PC-3 (cell line): ENCODE data around the gene CENPA. TPM values are rescaled to one million over a fixed set of nuclear protein-coding genes. Genes with fewer than 3 reads are reported as not detected.
"Not testable (repeated sequence)": the region's sequence is repeated elsewhere in the genome, so short reads cannot be mapped to it uniquely, and the experiment has no call there.

ENCODE experiments used
- ATAC-seq: fragments of 200-7000 bp; cut with Tn5 transposase; 2 replicates; pipeline ENCODE4 v1.9.1; 2020; ENCODE audit warnings: mild to moderate bottlenecking, moderate library complexity
- BruUV-seq: library from RNA; stranded (reverse); fragments of 400-500 nt; replicated peaks from 2 replicates; lab custom pipeline; 2021; lab: Mats Ljungman, UMichigan
- CTCF ChIA-PET: fragments of 300-600 bp; sonication (Branson Sonifier 250); formaldehyde crosslinking; loops from one replicate; lab custom pipeline; 2022; ENCODE audit warnings: antibody characterized with exemption; lab: Charles Lee
- POLR2A ChIA-PET: fragments of 300-600 bp; sonication (Branson Sonifier 250); formaldehyde crosslinking; loops from one replicate; lab custom pipeline; 2022; ENCODE audit warnings: antibody characterized with exemption; ENCODE audit not compliant: unreplicated experiment; lab: Charles Lee
- DNase-seq: peaks from one replicate; pipeline ENCODE4 v3.0.0-alpha.2; 2015
- H2AFZ ChIP-seq: fragments of 300-600 bp; sonication (generic); 2 replicates; pipeline ENCODE4 v1.6.0; 2016; ENCODE audit warnings: antibody characterized with exemption, low read length
- H3F3A ChIP-seq: fragments of 300-600 bp; sonication (generic); one replicate; pipeline ENCODE4 v1.6.0; 2017; ENCODE audit warnings: antibody characterized with exemption, low read length, control low read depth, mild to moderate bottlenecking; ENCODE audit not compliant: unreplicated experiment
- H3K27ac ChIP-seq: fragments of 300-600 bp; sonication (generic); 2 replicates; pipeline ENCODE4 v1.5.1; 2016; ENCODE audit warnings: mild to moderate bottlenecking, low read length
- H3K27me3 ChIP-seq: fragments of 300-600 bp; sonication (generic); 2 replicates; pipeline ENCODE4 v1.6.1; 2016; ENCODE audit warnings: low read length, mixed read lengths
- H3K36me3 ChIP-seq: fragments of 300-600 bp; sonication (generic); 2 replicates; pipeline ENCODE4 v1.6.1; 2016; ENCODE audit warnings: low read depth, mixed run types, low read length, mixed read lengths
- H3K4me1 ChIP-seq: fragments of 300-600 bp; sonication (generic); 2 replicates; pipeline ENCODE4 v1.5.1; 2016; ENCODE audit warnings: low read length; ENCODE audit not compliant: insufficient read depth
- H3K4me2 ChIP-seq: fragments of 300-600 bp; sonication (generic); 2 replicates; pipeline ENCODE4 v1.6.0; 2016; ENCODE audit warnings: low read length
- H3K4me3 ChIP-seq: fragments of 300-600 bp; sonication (generic); 2 replicates; pipeline ENCODE4 v1.5.1; 2016; ENCODE audit warnings: mild to moderate bottlenecking, low read length, mixed read lengths
- H3K79me2 ChIP-seq: fragments of 300-600 bp; sonication (generic); 2 replicates; pipeline ENCODE4 v1.6.1; 2017; ENCODE audit warnings: low read length, mixed read lengths
- H3K9ac ChIP-seq: fragments of 300-600 bp; sonication (generic); 2 replicates; pipeline ENCODE4 v1.6.0; 2016; ENCODE audit warnings: mild to moderate bottlenecking, low read length
- H3K9me2 ChIP-seq: fragments of 300-600 bp; sonication (generic); replicated peaks from 2 replicates; pipeline ENCODE4 v1.6.1; 2016; ENCODE audit warnings: mixed run types, low read length, mixed read lengths
- H3K9me3 ChIP-seq: fragments of 300-600 bp; sonication (generic); 2 replicates; pipeline ENCODE4 v1.6.1; 2016; ENCODE audit warnings: low read length, mixed read lengths
- H4K20me1 ChIP-seq: fragments of 300-600 bp; sonication (generic); 2 replicates; pipeline ENCODE4 v1.6.1; 2016; ENCODE audit warnings: low read length, mixed read lengths
- EZH2 ChIP-seq: fragments of 300-600 bp; sonication (generic); IDR thresholded peaks from one replicate; pipeline ENCODE4 v1.6.1; 2017; ENCODE audit warnings: antibody characterized with exemption, mild to moderate bottlenecking, low read length; ENCODE audit not compliant: unreplicated experiment
- EZH2phosphoT487 ChIP-seq: fragments of 300-600 bp; sonication (generic); IDR thresholded peaks from 2 replicates; pipeline ENCODE4 v1.6.1; 2018; ENCODE audit warnings: mild to moderate bottlenecking, antibody characterized with exemption, low read length, borderline replicate concordance
- intact Hi-C: fragments of 100-400 bp; cut with micrococcal nuclease; formaldehyde crosslinking; loops from 2 replicates; pipeline ENCODE4 v1.9.0; 2023
- total RNA-seq: library from RNA; depleted of rRNA; stranded (reverse); fragments of >200 nt; gene quantifications from 2 replicates; pipeline ENCODE4 v1.2.3, GENCODE V29; 2014
- TF ChIP-seq, protein P1 (sequence below): fragments of 300-600 bp; sonication (generic); conservative IDR thresholded peaks from 2 replicates; pipeline ENCODE4 v1.5.1; 2017; ENCODE audit warnings: antibody characterized with exemption, low read depth, mild to moderate bottlenecking, low read length

Gene CENPA
- total RNA-seq, 1 experiment from 2014 or later: 40.8 TPM

DNA sequence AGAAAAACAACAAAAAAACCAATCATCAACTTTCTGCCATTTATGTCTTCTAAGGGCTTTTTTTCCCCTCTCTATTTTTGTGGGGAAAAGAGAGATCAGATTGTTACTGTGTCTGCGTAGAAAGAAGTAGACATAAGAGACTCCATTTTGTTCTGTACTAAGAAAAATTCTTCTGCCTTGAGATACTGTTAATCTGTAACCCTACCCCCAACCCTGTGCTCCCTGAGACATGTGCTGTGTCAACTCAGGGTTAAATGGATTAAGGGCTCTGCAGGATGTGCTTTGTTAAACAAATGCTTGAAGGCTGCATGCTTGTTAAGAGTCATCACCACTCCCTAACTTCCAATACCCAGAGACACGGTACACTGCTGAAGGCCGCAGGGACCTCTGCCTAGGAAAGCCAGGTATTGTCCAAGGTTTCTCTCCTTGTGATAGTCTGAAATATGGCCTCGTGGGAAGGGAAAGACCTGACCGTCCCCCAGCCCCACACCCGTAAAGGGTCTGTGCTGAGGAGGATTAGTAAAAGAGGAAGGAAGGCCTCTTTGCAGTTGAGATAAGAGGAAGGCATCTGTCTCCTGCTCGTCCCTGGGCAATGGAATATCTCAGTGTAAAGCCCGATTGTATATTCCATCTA lies 36.0 kb upstream of the CENPA start:
- H4K20me1 ChIP-seq, H3K36me3 ChIP-seq, H3K4me3 ChIP-seq, H3K4me2 ChIP-seq, H2AFZ ChIP-seq, H3K79me2 ChIP-seq, intact Hi-C loops, ATAC-seq, DNase-seq, H3K9me2 ChIP-seq, H3K27ac ChIP-seq, H3K9me3 ChIP-seq, H3K27me3 ChIP-seq, H3F3A ChIP-seq, BruUV-seq, H3K4me1 ChIP-seq, H3K9ac ChIP-seq, POLR2A ChIA-PET: not testable (repeated sequence)
- CTCF ChIA-PET: interaction anchor here (0.5 kb wide), 1 partner anchor 144 kb away, joined by 3 read pairs; no protein-coding TSS in a partner anchor

DNA sequence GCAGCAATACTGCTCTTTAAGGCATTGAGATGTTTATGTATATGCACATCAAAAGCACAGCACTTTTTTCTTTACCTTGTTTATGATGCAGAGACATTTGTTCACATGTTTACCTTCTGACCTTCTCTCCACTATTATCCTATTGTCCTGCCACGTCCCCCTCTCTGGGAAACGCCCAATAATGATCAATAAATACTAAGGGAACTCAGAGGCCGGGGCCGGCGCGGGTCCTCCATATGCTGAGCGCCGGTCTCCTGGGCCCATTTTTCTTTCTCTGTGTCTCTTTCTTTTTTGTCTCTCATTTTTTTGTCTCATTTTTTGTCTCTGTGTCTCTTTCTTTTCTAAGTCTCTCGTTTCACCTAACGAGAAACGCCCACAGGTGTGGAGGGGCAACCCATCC lies 35.4 kb upstream of the CENPA start:
- POLR2A ChIA-PET, H3K27me3 ChIP-seq, intact Hi-C loops, H3K9me2 ChIP-seq, H3K4me3 ChIP-seq, H3K4me1 ChIP-seq, H4K20me1 ChIP-seq, H2AFZ ChIP-seq, H3K79me2 ChIP-seq, H3F3A ChIP-seq, ATAC-seq, DNase-seq, H3K36me3 ChIP-seq, CTCF ChIA-PET, H3K4me2 ChIP-seq, H3K9ac ChIP-seq, H3K9me3 ChIP-seq, BruUV-seq, H3K27ac ChIP-seq: not testable (repeated sequence)

DNA sequence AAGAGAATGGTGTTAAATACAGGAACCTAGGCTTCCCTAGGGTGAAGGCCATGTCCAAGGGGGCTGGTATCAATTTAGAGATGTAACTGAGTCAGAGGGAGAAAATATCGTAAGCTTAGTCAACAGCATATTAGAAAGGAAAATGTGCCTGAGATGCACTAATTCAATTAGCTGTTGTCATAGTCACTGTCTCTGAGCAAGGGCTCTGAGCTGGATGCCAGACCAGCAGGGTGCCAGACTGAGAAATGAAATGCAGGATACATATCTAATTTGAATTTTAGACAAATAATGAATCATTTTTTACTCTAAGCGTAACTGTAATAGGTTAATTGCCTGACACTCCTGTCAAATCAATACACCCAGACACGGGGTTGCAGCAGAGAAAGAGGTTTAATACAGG lies 33.2 kb upstream of the CENPA start:
- BruUV-seq: no TSS peak
- Histone ChIP-seq H3K9me3 (no peaks in the 10 kb centered on the region), H3K4me1 (peaks cover 4% of the 10 kb centered on the region), H3K27me3 (no peaks in the 10 kb centered on the region), H3K4me3 (no peak overlapping the region), H3K9ac (no peak overlapping the region), H3F3A (no peaks in the 10 kb centered on the region), H3K36me3 (no peaks in the 10 kb centered on the region), H3K9me2 (no peaks in the 10 kb centered on the region), H3K4me2 (no peak overlapping the region), H4K20me1 (no peaks in the 10 kb centered on the region), H3K79me2 (no peaks in the 10 kb centered on the region), H3K27ac (no peak overlapping the region), H2AFZ (no peak overlapping the region)
- TF ChIP-seq, protein P1, sequence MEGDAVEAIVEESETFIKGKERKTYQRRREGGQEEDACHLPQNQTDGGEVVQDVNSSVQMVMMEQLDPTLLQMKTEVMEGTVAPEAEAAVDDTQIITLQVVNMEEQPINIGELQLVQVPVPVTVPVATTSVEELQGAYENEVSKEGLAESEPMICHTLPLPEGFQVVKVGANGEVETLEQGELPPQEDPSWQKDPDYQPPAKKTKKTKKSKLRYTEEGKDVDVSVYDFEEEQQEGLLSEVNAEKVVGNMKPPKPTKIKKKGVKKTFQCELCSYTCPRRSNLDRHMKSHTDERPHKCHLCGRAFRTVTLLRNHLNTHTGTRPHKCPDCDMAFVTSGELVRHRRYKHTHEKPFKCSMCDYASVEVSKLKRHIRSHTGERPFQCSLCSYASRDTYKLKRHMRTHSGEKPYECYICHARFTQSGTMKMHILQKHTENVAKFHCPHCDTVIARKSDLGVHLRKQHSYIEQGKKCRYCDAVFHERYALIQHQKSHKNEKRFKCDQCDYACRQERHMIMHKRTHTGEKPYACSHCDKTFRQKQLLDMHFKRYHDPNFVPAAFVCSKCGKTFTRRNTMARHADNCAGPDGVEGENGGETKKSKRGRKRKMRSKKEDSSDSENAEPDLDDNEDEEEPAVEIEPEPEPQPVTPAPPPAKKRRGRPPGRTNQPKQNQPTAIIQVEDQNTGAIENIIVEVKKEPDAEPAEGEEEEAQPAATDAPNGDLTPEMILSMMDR: no peak
- TF ChIP-seq EZH2 (no peak), EZH2phosphoT487 (no peak)
- intact Hi-C loops: no loop called here
- POLR2A ChIA-PET: no interaction called here
- ATAC-seq: no peak
- CTCF ChIA-PET: no interaction called here
- DNase-seq: no peak

DNA sequence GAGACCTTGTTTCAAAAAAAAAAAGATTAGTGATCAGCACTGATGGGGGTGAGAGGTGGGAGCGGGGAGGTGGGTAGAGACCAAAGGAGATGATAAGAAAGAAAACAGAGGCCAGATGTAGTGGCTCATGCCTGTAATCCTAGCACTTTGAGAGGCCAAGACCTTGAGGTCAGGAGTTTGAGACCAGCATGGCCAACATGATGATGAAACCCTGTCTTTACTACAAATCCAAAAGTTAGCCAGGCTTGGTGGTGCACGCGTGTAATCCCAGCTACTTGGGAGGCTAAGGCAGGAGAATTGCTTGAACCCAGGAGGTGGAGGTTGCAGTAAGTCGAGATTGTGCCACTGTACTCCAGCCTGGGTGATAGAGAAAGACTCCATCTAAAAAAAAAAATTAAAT lies 31.3 kb upstream of the CENPA start:
- peaks cover 17% of the 10 kb centered on the region for H3K4me1 ChIP-seq
- no peak overlapping the region for H3K4me3 ChIP-seq
- no peak overlapping the region for H3K9ac ChIP-seq
- H3K36me3 ChIP-seq: no peaks in the 10 kb centered on the region
- no peaks in the 10 kb centered on the region for H3K9me2 ChIP-seq
- ChIA-PET CTCF (interaction anchor here (0.6 to 1.0 kb wide), 3 partner anchors 29 to 205 kb away, joined by 3 to 5 read pairs (median 3); no protein-coding TSS in a partner anchor), POLR2A (no interaction called here)
- H3F3A ChIP-seq: no peaks in the 10 kb centered on the region
- no peaks in the 10 kb centered on the region for H3K79me2 ChIP-seq
- H3K27me3 ChIP-seq: no peaks in the 10 kb centered on the region
- no peaks in the 10 kb centered on the region for H4K20me1 ChIP-seq
- H3K4me2 ChIP-seq: no peak overlapping the region
- no peak overlapping the region for H2AFZ ChIP-seq
- ATAC-seq (no peak), DNase-seq (no peak)
- TF ChIP-seq, protein P1: no peak
- no peak for TF ChIP-seq EZH2
- TF ChIP-seq EZH2phosphoT487: no peak
- H3K9me3 ChIP-seq: no peaks in the 10 kb centered on the region
- no peak overlapping the region for H3K27ac ChIP-seq
- intact Hi-C loops: no loop called here
- no TSS peak for BruUV-seq
